Measurements from ENCODE around the gene ATP6V1D.

DNA sequence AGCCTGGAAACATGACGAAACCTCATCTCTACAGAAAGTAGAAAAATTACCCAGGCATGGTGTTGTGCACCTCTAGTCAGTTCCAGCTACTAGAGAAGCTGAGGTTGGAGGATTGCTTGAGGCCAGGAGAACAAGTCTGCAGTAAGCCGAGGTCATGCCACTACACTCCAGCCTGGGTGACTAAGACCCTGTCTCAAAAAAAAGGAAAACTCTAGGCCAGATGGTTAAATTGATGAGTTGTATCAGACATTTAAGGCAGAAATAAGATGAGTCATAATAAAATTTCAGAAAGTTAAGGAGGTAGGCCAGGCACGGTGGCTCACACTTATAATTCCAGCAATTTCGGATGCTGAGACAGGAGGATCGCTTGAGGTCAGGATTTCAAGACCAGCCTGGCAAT is 11.2 kb upstream of the ATP6V1D start:
- TF ChIP-seq, protein P1, sequence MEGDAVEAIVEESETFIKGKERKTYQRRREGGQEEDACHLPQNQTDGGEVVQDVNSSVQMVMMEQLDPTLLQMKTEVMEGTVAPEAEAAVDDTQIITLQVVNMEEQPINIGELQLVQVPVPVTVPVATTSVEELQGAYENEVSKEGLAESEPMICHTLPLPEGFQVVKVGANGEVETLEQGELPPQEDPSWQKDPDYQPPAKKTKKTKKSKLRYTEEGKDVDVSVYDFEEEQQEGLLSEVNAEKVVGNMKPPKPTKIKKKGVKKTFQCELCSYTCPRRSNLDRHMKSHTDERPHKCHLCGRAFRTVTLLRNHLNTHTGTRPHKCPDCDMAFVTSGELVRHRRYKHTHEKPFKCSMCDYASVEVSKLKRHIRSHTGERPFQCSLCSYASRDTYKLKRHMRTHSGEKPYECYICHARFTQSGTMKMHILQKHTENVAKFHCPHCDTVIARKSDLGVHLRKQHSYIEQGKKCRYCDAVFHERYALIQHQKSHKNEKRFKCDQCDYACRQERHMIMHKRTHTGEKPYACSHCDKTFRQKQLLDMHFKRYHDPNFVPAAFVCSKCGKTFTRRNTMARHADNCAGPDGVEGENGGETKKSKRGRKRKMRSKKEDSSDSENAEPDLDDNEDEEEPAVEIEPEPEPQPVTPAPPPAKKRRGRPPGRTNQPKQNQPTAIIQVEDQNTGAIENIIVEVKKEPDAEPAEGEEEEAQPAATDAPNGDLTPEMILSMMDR (optimal IDR thresholded peaks at IDR 0.05 in 1 of 3, IDR thresholded peaks at IDR 0.05 in 1 of 3, conservative IDR thresholded peaks at IDR 0.05 in 1 of 3; ENCODE audit: extremely low read depth in 1 of 3, insufficient read depth in 2 of 3, low read length in 3 of 3): no peak
- TF ChIP-seq EZH2 (IDR thresholded peaks at IDR 0.05; ENCODE audit: low read length): no peak

All from keratinocyte (primary cell).